HEK293 (cell line): ENCODE measurements around the gene MMP21.

Experiments used
- CTCF ChIA-PET: fragments of 350-600 bp; formaldehyde crosslinking; extraction: SDS; loops from one replicate; lab custom pipeline; 2021; ENCODE audit warnings: antibody characterized with exemption; lab: Yijun Ruan, JAX
- POLR2A ChIA-PET: fragments of 300-600 bp; formaldehyde crosslinking; extraction: SDS; loops from one replicate; lab custom pipeline; 2020; ENCODE audit warnings: antibody characterized with exemption, inconsistent platforms; lab: Yijun Ruan, JAX
- H3K27ac ChIP-seq: fragments of 200-500 bp; sonication (Bioruptor generic); 2 replicates; pipeline ENCODE4 v1.5.1; 2014; ENCODE audit warnings: low read depth, low read length, control low read depth, inconsistent platforms; ENCODE audit errors: extremely low read depth
- H3K36me3 ChIP-seq, 2 experiments: fragments of 200-500 bp in 1 of 2; sonication (Bioruptor generic) in 1 of 2; 1 replicate in 1 of 2; 2 replicates in 1 of 2; pipeline ENCODE4 v1.5.1; 2014 to 2017; ENCODE audit warnings: inconsistent platforms in 2 of 2, low read length in 2 of 2; ENCODE audit not compliant: control insufficient read depth in 2 of 2, insufficient read depth in 1 of 2
- H3K4me1 ChIP-seq: fragments of 200-500 bp; sonication (Bioruptor generic); 2 replicates; pipeline ENCODE4 v1.5.1; 2014; ENCODE audit warnings: mild to moderate bottlenecking, low read length, inconsistent platforms; ENCODE audit not compliant: control insufficient read depth, insufficient read depth
- H3K4me3 ChIP-seq: 2 replicates; pipeline ENCODE4 v1.5.1; 2011; ENCODE audit warnings: low read depth, mild to moderate bottlenecking, control low read depth, low read length, moderate library complexity
- H3K9me3 ChIP-seq: fragments of 200-500 bp; sonication (Bioruptor generic); 2 replicates; pipeline ENCODE4 v1.5.1; 2014; ENCODE audit warnings: low read depth, low read length, inconsistent platforms; ENCODE audit not compliant: control insufficient read depth, insufficient read depth
- AEBP2 ChIP-seq: fragments of 450-650 bp; formaldehyde crosslinking; IDR thresholded peaks from 2 replicates; pipeline ENCODE4 v1.5.1; 2016; ENCODE audit warnings: missing biosample characterization, missing genetic modification characterization, borderline replicate concordance
- GLI4 ChIP-seq: fragments of 450-650 bp; formaldehyde crosslinking; IDR thresholded peaks from 2 replicates; pipeline ENCODE4 v1.5.1; 2016; ENCODE audit warnings: missing biosample characterization, missing genetic modification characterization
- KLF17 ChIP-seq: fragments of 450-650 bp; formaldehyde crosslinking; IDR thresholded peaks from 2 replicates; pipeline ENCODE4 v1.5.1; 2016; ENCODE audit warnings: missing biosample characterization, missing genetic modification characterization
- KLF9 ChIP-seq: fragments of 450-650 bp; formaldehyde crosslinking; IDR thresholded peaks from 2 replicates; pipeline ENCODE4 v1.5.1; 2016; ENCODE audit warnings: missing biosample characterization, missing genetic modification characterization, low read depth
- PATZ1 ChIP-seq: fragments of 450-650 bp; formaldehyde crosslinking; IDR thresholded peaks from 2 replicates; pipeline ENCODE4 v1.5.1; 2016; ENCODE audit warnings: missing biosample characterization, missing genetic modification characterization
- REPIN1 ChIP-seq: fragments of 450-650 bp; formaldehyde crosslinking; IDR thresholded peaks from 2 replicates; pipeline ENCODE4 v1.5.1; 2017; ENCODE audit warnings: missing biosample characterization, missing genetic modification characterization, low read depth
- TRIM28 ChIP-seq: IDR thresholded peaks from 2 replicates; pipeline ENCODE4 v1.6.1; 2011; ENCODE audit warnings: low read length, control low read depth, borderline replicate concordance
- ZBTB7A ChIP-seq: fragments of 450-650 bp; formaldehyde crosslinking; IDR thresholded peaks from 2 replicates; pipeline ENCODE4 v1.5.1; 2016; ENCODE audit warnings: low read depth, missing biosample characterization, missing genetic modification characterization
- ZFP3 ChIP-seq: fragments of 450-650 bp; formaldehyde crosslinking; IDR thresholded peaks from 2 replicates; pipeline ENCODE4 v1.5.1; 2016; ENCODE audit warnings: low read depth, missing biosample characterization, missing genetic modification characterization
- ZNF138 ChIP-seq: fragments of 450-650 bp; formaldehyde crosslinking; IDR thresholded peaks from 2 replicates; pipeline ENCODE4 v1.5.1; 2016; ENCODE audit warnings: missing biosample characterization, missing genetic modification characterization, borderline replicate concordance
- ZNF140 ChIP-seq: fragments of 450-650 bp; formaldehyde crosslinking; IDR thresholded peaks from 2 replicates; pipeline ENCODE4 v1.5.1; 2016; ENCODE audit warnings: missing biosample characterization, missing genetic modification characterization
- ZNF2 ChIP-seq: fragments of 450-650 bp; formaldehyde crosslinking; IDR thresholded peaks from 2 replicates; pipeline ENCODE4 v1.5.1; 2016; ENCODE audit warnings: missing biosample characterization, missing genetic modification characterization
- ZNF211 ChIP-seq: fragments of 450-650 bp; formaldehyde crosslinking; IDR thresholded peaks from 2 replicates; pipeline ENCODE4 v1.5.1; 2016; ENCODE audit warnings: low read depth, missing biosample characterization, missing genetic modification characterization
- ZNF221 ChIP-seq: fragments of 450-650 bp; formaldehyde crosslinking; IDR thresholded peaks from 2 replicates; pipeline ENCODE4 v1.5.1; 2017; ENCODE audit warnings: missing biosample characterization, missing genetic modification characterization, borderline replicate concordance
- ZNF416 ChIP-seq: fragments of 450-650 bp; formaldehyde crosslinking; IDR thresholded peaks from 2 replicates; pipeline ENCODE4 v1.5.1; 2016; ENCODE audit warnings: missing biosample characterization, missing genetic modification characterization
- ZNF423 ChIP-seq: fragments of 450-650 bp; formaldehyde crosslinking; IDR thresholded peaks from 2 replicates; pipeline ENCODE4 v1.5.1; 2016; ENCODE audit warnings: missing biosample characterization, missing genetic modification characterization
- ZNF488 ChIP-seq: fragments of 450-650 bp; formaldehyde crosslinking; IDR thresholded peaks from 2 replicates; pipeline ENCODE4 v1.5.1; 2016; ENCODE audit warnings: missing biosample characterization, missing genetic modification characterization
- ZNF513 ChIP-seq: fragments of 450-650 bp; IDR thresholded peaks from 2 replicates; pipeline ENCODE4 v1.5.1; 2018; ENCODE audit warnings: missing biosample characterization, missing genetic modification characterization
- ZNF571 ChIP-seq: fragments of 450-650 bp; formaldehyde crosslinking; IDR thresholded peaks from 2 replicates; pipeline ENCODE4 v1.5.0; 2017; ENCODE audit warnings: missing biosample characterization, missing genetic modification characterization
- ZNF621 ChIP-seq: fragments of 450-650 bp; formaldehyde crosslinking; IDR thresholded peaks from 2 replicates; pipeline ENCODE4 v1.5.1; 2017; ENCODE audit warnings: missing biosample characterization, missing genetic modification characterization
- ZNF670 ChIP-seq: fragments of 450-650 bp; formaldehyde crosslinking; IDR thresholded peaks from 2 replicates; pipeline ENCODE4 v1.5.1; 2016; ENCODE audit warnings: missing biosample characterization, missing genetic modification characterization, low read depth
- ZNF768 ChIP-seq: fragments of 450-650 bp; formaldehyde crosslinking; IDR thresholded peaks from 2 replicates; pipeline ENCODE4 v1.5.1; 2018; ENCODE audit warnings: missing biosample characterization, mild to moderate bottlenecking, missing genetic modification characterization
- ZSCAN18 ChIP-seq: fragments of 450-650 bp; formaldehyde crosslinking; IDR thresholded peaks from 2 replicates; pipeline ENCODE4 v1.5.1; 2016; ENCODE audit warnings: missing biosample characterization, missing genetic modification characterization

The MMP21 gene

GRCh38 chr10:125769175-125769574 is 6.4 kb downstream of the MMP21 start:
- no peak overlapping the region for H3K4me3 ChIP-seq
- H3K27ac ChIP-seq, result no peak overlapping the region
- no peak for TF ChIP-seq ZNF768 (tag by site-specific recombination)
- no peak for TF ChIP-seq KLF9 (tag by site-specific recombination)
- no peak for TF ChIP-seq PATZ1 (tag by site-specific recombination)
- no peak for TF ChIP-seq ZNF140 (tag by site-specific recombination)
- no peak for TF ChIP-seq AEBP2
- peak; percentile 97 for TF ChIP-seq GLI4 (tag by site-specific recombination)
- TF ChIP-seq, all 188 proteins: peak for 1
- ChIA-PET POLR2A (interaction anchor here (1.2 kb wide), 1 partner anchor 54 kb away, joined by 3 read pairs; the partner anchor contains the start of genes BCCIP and UROS), CTCF (interaction anchor here (0.6 kb wide), 1 partner anchor 71 kb away, joined by 3 read pairs; no protein-coding TSS in a partner anchor)
- Histone ChIP-seq H3K9me3 (no peaks in the 10 kb centered on the region), H3K36me3 (peaks cover 7 to 39% of the 10 kb centered on the region in 2 experiments), H3K4me1 (peaks cover 4% of the 10 kb centered on the region; the same call in 1 of the 2 replicates)

- CTCF ChIA-PET, result interaction anchor here (0.6 kb wide), 1 partner anchor 72 kb away, joined by 3 read pairs; no protein-coding TSS in a partner anchor
- no peaks in the 10 kb centered on the region for H3K9me3 ChIP-seq
- peak overlapping the region; percentile 36 for H3K27ac ChIP-seq
- POLR2A ChIA-PET, result interaction anchor here (1.2 kb wide), 1 partner anchor 55 kb away, joined by 3 read pairs; the partner anchor contains the start of genes BCCIP and UROS
- H3K4me3 ChIP-seq, result no peak overlapping the region
- H3K4me1 ChIP-seq, result peaks cover 4% of the 10 kb centered on the region; the same call in 1 of the 2 replicates
- peaks cover 16 to 47% of the 10 kb centered on the region in 2 experiments for H3K36me3 ChIP-seq
- TF ChIP-seq ZNF221 (tag by site-specific recombination), result peak; percentile 69; the same call in 1 of the 2 replicates
- no peak for TF ChIP-seq ZNF513 (tag by site-specific recombination)
- no peak for TF ChIP-seq ZFP3
- no peak for TF ChIP-seq ZNF2 (tag by site-specific recombination)
- no peak for TF ChIP-seq GLI4 (tag by site-specific recombination)
- no peak for TF ChIP-seq ZBTB7A (tag by site-specific recombination)
- TF ChIP-seq TRIM28, result no peak
- TF ChIP-seq ZNF138 (tag by site-specific recombination), result no peak
- no peak for TF ChIP-seq KLF9 (tag by site-specific recombination)
- no peak for TF ChIP-seq KLF17
- TF ChIP-seq ZSCAN18 (tag by site-specific recombination), result no peak
- no peak for TF ChIP-seq ZNF416 (tag by site-specific recombination)
- no peak for TF ChIP-seq ZNF670
- no peak for TF ChIP-seq ZNF211 (tag by site-specific recombination)
- TF ChIP-seq REPIN1 (tag by site-specific recombination), result no peak
- no peak for TF ChIP-seq ZNF621
- no peak for TF ChIP-seq ZNF571 (tag by site-specific recombination)
- no peak for TF ChIP-seq ZNF768 (tag by site-specific recombination)
- TF ChIP-seq ZNF488 (tag by site-specific recombination), result no peak
- TF ChIP-seq ZNF423 (tag by site-specific recombination), result no peak
Measured at GRCh38 chr10:125768219-125768855, 7.3 kb downstream of the MMP21 start.
